Peyer's patch (tissue), 4 donors: ENCODE results near the gene TACC2. TPM values are rescaled to one million over a fixed set of nuclear protein-coding genes. Genes with fewer than 3 reads are reported as not detected.

Experiments
- DNase-seq, 3 donors: peaks; one replicate each; pipeline ENCODE4 v3.0.0-alpha.2; 2017 to 2019
- H3K27ac ChIP-seq, 4 donors: fragments of 200-600 bp; sonication (generic); one replicate each; pipeline ENCODE4 v1.5.1; 2016 to 2019
- H3K27me3 ChIP-seq, 2 donors: fragments of 200-600 bp; sonication (generic); one replicate each; pipeline ENCODE4 v1.5.1; 2019
- H3K36me3 ChIP-seq, 3 donors: fragments of 200-600 bp; sonication (generic); one replicate each; pipeline ENCODE4 v1.5.1; 2016 to 2019
- H3K4me1 ChIP-seq, 4 donors: fragments of 200-600 bp; sonication (generic); one replicate each; pipeline ENCODE4 v1.5.1; 2016 to 2019
- H3K4me3 ChIP-seq, 4 donors: fragments of 200-600 bp; sonication (generic); 1 replicate in 3 of 4; 2 replicates in 1 of 4; pipeline ENCODE4 v1.5.1; 2016 to 2019; ENCODE audit warnings: mild to moderate bottlenecking in 1 of 4
- H3K9me3 ChIP-seq, 4 donors: fragments of 200-600 bp; sonication (generic); one replicate each; pipeline ENCODE4 v1.5.1; 2016 to 2019; ENCODE audit warnings: mild to moderate bottlenecking in 1 of 4
- POLR2A ChIP-seq, 2 donors: fragments of 450-650 bp; IDR thresholded peaks; one replicate each; pipeline ENCODE4 v1.5.1; 2017; ENCODE audit warnings: antibody characterized with exemption in 2 of 2, mild to moderate bottlenecking in 2 of 2, moderate library complexity in 2 of 2
- total RNA-seq, 4 donors: library from RNA; depleted of rRNA; stranded (reverse); fragments of >200 nt; gene quantifications; one replicate each; pipeline ENCODE4 v1.1.0, GENCODE V29; 2016
- TF ChIP-seq, protein P1 (sequence below), 6 experiments: fragments of 450-650 bp in 4 of 6; fragments of 200-600 bp in 2 of 6; sonication (generic) in 1 of 6; IDR thresholded peaks; one replicate each; pipeline ENCODE4 v1.5.1; 2017 to 2019; ENCODE audit warnings: antibody characterized with exemption in 6 of 6, mild to moderate bottlenecking in 3 of 6, moderate library complexity in 1 of 6

TACC2 gene
- total RNA-seq, 4 donors from 2014 or later, result 91.6 to 140 (median 109) TPM

- Histone ChIP-seq H3K4me3 (no peak overlapping the region), H3K4me1 (peaks cover 0 to 4% (median 0%) of the 10 kb centered on the region in 4 donors), H3K9me3 (no peaks in the 10 kb centered on the region), H3K27ac (no peak overlapping the region), H3K27me3 (no peaks in the 10 kb centered on the region), H3K36me3 (no peaks in the 10 kb centered on the region)
- no peak for DNase-seq
- TF ChIP-seq, protein P1, sequence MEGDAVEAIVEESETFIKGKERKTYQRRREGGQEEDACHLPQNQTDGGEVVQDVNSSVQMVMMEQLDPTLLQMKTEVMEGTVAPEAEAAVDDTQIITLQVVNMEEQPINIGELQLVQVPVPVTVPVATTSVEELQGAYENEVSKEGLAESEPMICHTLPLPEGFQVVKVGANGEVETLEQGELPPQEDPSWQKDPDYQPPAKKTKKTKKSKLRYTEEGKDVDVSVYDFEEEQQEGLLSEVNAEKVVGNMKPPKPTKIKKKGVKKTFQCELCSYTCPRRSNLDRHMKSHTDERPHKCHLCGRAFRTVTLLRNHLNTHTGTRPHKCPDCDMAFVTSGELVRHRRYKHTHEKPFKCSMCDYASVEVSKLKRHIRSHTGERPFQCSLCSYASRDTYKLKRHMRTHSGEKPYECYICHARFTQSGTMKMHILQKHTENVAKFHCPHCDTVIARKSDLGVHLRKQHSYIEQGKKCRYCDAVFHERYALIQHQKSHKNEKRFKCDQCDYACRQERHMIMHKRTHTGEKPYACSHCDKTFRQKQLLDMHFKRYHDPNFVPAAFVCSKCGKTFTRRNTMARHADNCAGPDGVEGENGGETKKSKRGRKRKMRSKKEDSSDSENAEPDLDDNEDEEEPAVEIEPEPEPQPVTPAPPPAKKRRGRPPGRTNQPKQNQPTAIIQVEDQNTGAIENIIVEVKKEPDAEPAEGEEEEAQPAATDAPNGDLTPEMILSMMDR (IDR thresholded peaks at IDR 0.05), result no peak
- TF ChIP-seq POLR2A (IDR thresholded peaks at IDR 0.05), result no peak
Measured at GRCh38 chr10:122097935-122098334, 109.0 kb downstream of the TACC2 start.

- peaks cover 0 to 4% (median 0%) of the 10 kb centered on the region in 4 donors for H3K4me1 ChIP-seq
- H3K36me3 ChIP-seq, result no peaks in the 10 kb centered on the region
- H3K27ac ChIP-seq, result no peak overlapping the region
- no peaks in the 10 kb centered on the region for H3K9me3 ChIP-seq
- no peak for DNase-seq
- TF ChIP-seq, protein P1 (IDR thresholded peaks at IDR 0.05), result no peak
- TF ChIP-seq POLR2A (IDR thresholded peaks at IDR 0.05), result no peak
- H3K4me3 ChIP-seq, result no peak overlapping the region
- no peaks in the 10 kb centered on the region for H3K27me3 ChIP-seq
Measured at GRCh38 chr10:122098924-122099323, 110.0 kb downstream of the TACC2 start.

DNA sequence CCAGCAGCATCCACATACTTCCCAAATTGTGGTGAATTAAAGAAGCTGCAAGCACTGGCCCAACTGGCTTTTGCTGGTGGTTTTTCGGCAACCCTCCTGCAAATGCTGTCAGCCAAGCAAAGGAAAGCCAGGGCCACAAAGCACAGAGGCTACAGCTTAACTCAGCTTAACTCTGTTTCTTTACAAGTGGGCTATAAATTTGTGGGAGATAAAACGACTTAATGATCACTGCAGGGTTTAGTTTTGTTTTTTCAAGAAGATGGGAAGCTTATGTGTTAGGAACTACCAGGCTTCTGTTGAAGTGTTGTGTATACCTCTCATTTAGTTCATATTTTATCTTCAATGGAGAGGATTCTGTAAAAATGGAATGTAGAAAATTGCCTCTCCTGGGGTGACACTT, 110.6 kb downstream of the TACC2 start:
- Histone ChIP-seq H3K36me3 (no peaks in the 10 kb centered on the region), H3K27ac (no peak overlapping the region)
- no peak for TF ChIP-seq POLR2A (IDR thresholded peaks at IDR 0.05)
- TF ChIP-seq, protein P1 (IDR thresholded peaks at IDR 0.05), result no peak

GRCh38 chr10:122102146-122102868, 113.3 kb downstream of the TACC2 start:
- no peaks in the 10 kb centered on the region for H3K27me3 ChIP-seq
- no peaks in the 10 kb centered on the region for H3K9me3 ChIP-seq
- no peak for DNase-seq
- no peak overlapping the region for H3K4me3 ChIP-seq
- TF ChIP-seq, protein P1 (IDR thresholded peaks at IDR 0.05), result no peak
- TF ChIP-seq POLR2A (IDR thresholded peaks at IDR 0.05), result no peak
- H3K27ac ChIP-seq, result peak overlapping the region in 1 of 4 donors; percentile 65
- no peaks in the 10 kb centered on the region for H3K36me3 ChIP-seq
- H3K4me1 ChIP-seq, result peaks cover 0 to 4% (median 0%) of the 10 kb centered on the region in 4 donors

More for the DNA sequence above, 110.6 kb downstream of the TACC2 start:
- Histone ChIP-seq H3K4me1 (peaks cover 0 to 4% (median 0%) of the 10 kb centered on the region in 4 donors), H3K4me3 (no peak overlapping the region), H3K9me3 (no peaks in the 10 kb centered on the region), H3K27me3 (no peaks in the 10 kb centered on the region)
- DNase-seq, result no peak

DNA sequence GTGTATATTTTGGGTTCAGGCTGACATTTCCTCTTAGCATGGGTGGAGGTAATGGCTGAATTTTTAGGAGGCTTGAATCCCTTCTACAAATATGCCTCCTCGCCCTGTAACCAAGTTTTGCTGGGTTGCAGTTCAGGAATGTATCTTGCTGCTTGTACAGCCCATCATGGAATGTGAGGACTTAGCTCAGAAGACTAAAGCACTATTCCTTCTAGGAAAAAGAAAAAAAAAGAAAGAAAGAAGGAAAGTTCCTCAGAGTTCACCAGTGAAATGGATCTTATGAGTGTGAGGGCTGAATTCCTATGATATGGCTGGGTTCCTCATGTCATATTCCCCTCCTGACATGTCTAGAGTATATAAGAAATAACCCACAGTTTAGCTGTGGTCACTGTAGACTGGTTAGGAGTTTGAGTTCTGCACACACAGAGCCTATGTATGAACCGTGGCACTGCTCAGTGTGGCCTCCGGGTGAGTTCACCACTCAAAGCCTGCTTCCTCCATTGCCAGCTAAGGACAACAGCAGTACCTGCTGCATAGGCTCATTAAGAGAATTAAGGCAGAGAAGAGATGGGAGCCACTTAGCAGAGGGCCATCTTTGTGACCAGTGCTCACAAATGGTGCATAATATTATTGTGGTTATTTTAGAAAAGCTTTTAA, 114.0 kb downstream of the TACC2 start:
- DNase-seq, result no peak
- peak overlapping the region in 1 of 4 donors; percentile 65 for H3K27ac ChIP-seq

More for the DNA sequence above, 114.0 kb downstream of the TACC2 start:
- Histone ChIP-seq H3K27me3 (no peaks in the 10 kb centered on the region), H3K4me1 (peaks cover 0 to 4% (median 0%) of the 10 kb centered on the region in 4 donors), H3K4me3 (no peak overlapping the region), H3K36me3 (no peaks in the 10 kb centered on the region), H3K9me3 (no peaks in the 10 kb centered on the region)
- no peak for TF ChIP-seq POLR2A (IDR thresholded peaks at IDR 0.05)
- TF ChIP-seq, protein P1 (IDR thresholded peaks at IDR 0.05), result no peak
